Adrenal gland (tissue), 5 donors: ENCODE measurements around the gene MAP2K5.

Source experiments
- CTCF ChIP-seq, 6 experiments: fragments of 450-650 bp in 4 of 6; fragments of 200-600 bp in 2 of 6; sonication (generic) in 1 of 6; IDR thresholded peaks; 1 replicate in 5 of 6; 2 replicates in 1 of 6; pipeline versions ENCODE4 v1.5.1 to v1.8.0; 2016 to 2021; ENCODE audit warnings: antibody characterized with exemption in 6 of 6, mild to moderate bottlenecking in 2 of 6, moderate library complexity in 1 of 6
- POLR2A ChIP-seq, 2 donors: fragments of 450-650 bp; IDR thresholded peaks; one replicate each; pipeline ENCODE4 v1.6.1; 2017; ENCODE audit warnings: antibody characterized with exemption in 2 of 2, mild to moderate bottlenecking in 2 of 2, moderate library complexity in 1 of 2
- donor health status: DM: no; HTN: no; CAD: no.

GRCh38 chr15:67781907-67782690, 239.6 kb downstream of the MAP2K5 start:
- TF ChIP-seq CTCF (IDR thresholded peaks at IDR 0.05) (no peak), POLR2A (IDR thresholded peaks at IDR 0.05) (no peak)
